CD4-positive, alpha-beta T cell treated with Interleukin-15 for 1 hour (primary cell): Measurements from ENCODE around the gene C1orf146.
"Not testable (repeated sequence)": the region's sequence is repeated elsewhere in the genome, so short reads cannot be mapped to it uniquely, and the experiment has no call there.

Experiments
- DNase-seq: peaks from one replicate; pipeline ENCODE4 v3.0.0-alpha.2; 2020

C1orf146 gene

DNA sequence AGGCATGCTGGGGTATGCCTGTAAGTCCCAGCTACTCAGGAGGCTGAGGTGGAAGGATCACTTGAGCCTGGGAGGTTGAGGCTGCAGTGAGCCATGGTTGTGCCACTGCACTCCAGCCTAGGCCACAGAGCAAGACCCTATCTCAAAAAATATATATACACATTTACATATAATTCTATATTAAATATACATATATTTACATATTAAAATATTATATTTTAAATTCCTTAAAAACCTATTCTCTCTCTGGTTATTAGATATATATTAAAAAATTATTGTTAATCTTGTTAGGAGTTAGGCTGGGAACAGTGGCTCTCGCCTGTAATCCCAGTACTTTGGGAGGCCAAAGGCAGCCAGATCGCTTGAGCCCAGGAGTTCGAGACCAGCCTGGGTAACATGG, 58.4 kb downstream of the C1orf146 start:
- no peak for DNase-seq

DNA sequence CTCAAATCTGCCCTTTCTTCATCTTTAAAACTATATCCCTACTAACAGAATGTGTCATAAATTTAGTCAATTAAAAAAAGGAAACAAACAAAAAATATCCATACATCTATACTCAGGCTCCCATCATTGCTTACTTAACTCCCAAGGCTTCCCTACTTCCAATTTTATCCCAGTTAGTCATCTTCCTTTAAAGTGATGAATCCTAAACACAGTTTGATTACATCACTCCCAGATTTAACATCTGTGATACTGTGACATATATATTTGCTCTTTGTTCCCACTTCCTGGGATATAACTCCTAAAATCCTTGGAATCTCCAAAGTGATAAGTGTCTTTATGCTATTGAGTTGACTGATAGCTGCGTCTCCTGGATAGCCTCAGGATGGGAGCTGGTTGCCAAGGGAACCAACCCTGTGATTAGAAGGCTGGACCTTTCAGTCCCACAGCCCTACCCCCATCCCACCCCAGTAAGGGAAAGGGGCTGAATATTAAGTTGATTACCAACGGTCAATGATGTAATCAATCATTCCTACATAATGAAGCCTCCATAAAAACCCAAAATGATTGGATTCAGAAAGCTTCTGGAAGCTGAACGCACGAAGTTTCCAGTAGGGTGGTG, 59.5 kb downstream of the C1orf146 start:
- DNase-seq: no peak

GRCh38 chr1:92279781-92280180, 62.1 kb downstream of the C1orf146 start:
- not testable (repeated sequence) for DNase-seq

DNA sequence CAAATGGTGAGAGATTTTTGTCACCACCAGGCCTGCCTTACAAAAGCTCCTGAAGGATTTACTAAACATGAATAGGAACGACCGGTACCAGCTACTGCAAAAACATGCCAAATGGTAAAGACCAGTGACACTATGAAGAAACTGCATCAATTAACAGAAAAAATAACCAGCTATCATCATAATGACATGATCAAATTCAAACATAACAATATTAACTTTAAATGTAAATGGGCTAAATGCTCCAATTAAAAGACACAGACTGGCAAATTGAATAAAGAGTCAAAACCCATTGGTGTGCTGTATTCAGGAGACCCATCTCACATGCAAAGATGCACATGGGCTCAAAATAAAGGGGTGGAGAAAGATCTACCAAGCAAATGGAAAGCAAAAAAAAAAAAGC, 63.7 kb downstream of the C1orf146 start:
- not testable (repeated sequence) for DNase-seq

DNA sequence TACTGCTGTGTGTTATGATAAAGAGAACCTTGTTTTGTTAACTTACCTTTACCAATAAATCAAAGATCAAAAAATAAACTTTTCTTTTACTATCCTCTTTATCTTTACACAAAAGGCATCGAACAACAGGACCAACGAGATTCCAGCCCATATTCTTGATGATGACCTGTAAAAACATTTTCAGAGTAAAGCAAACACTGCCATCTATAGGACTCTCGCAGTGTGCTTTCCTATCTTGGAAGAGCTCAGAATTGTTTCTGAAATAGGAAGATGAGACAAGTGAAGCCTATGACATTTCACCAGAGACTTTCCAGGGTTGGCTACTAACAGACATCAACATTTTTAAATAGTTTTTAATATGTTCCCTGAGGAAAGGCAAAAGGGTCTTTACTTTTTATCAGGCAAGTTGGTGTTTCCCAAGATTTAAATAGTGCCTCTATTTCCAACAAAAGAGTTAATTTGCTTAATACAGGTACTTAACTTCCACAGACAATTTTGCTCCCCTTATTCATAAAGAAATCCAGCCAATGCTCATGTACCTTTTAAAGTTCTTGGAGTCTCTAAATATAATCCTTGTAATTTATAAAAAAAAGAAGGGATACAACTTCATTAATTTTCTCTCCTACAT, 73.8 kb downstream of the C1orf146 start:
- DNase-seq: no peak
